GM21381 (cell line): ENCODE data around the gene PAAF1.
A peak's percentile ranks its signal among the peaks of the same experiment; 100 is the strongest.

ENCODE experiments used
- ATAC-seq: cut with Tn5 transposase; IDR thresholded peaks from one replicate; pipeline ENCODE4 v1.9.1; 2021; ENCODE audit warnings: mild to moderate bottlenecking, moderate library complexity; ENCODE audit not compliant: unreplicated experiment

PAAF1 gene

DNA sequence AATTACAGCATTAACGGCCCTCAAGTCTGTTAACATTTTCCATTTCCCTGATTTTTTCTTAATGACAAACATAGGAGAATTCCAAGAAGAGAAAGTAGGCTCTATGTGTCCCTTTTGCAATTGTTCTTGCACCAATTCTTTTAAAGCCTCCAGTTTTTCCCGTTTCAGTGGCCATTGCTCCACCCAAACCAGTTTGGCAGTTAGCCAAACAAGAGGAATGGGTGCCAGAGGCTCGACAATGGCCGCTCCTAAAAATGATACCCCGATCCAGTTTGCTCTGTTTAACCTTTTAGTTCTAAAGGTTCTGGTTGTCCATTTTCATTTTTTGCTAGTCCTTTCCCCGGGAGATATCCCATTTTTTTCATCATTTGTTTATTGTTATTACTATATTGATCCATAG is 67.3 kb downstream of the PAAF1 start:
- no peak for ATAC-seq

DNA sequence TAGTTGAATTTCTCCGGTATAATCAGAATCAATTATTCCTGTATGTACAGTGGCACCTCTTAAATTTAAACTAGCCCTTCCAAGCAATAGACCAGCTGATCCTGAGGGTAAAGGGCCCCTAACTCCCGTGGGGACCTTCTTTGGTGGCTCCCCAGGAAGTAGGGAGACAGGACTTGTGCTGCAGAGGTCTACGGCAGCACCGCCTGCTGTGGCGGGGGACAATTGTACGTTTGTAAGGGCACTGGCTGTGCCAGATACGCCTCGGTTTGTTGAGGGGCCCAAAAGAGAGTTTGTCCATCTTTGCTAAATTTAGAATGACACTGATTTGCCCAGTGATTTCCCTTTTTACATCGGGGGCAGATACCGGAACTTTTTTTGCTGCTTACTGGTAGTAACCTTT is 68.1 kb downstream of the PAAF1 start:
- no peak for ATAC-seq

DNA sequence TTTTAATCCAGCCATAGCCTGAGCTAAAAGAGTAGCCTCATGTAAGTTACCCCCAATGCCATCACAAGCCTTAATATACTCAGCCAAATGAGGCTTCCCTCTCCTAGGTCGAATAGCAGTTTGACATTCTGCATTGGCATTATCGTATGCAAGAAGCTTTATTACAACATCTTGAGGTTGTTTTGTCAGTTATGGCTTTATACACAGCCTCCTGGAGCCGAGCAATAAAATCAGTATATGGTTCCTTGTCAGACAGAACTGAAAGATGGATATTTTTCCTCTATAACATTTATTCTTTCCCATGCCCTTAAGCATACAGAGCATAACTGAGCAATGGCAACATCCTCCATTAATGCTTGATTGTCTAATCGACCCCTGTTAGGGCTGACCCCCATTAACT is 68.6 kb downstream of the PAAF1 start:
- no peak for ATAC-seq

DNA sequence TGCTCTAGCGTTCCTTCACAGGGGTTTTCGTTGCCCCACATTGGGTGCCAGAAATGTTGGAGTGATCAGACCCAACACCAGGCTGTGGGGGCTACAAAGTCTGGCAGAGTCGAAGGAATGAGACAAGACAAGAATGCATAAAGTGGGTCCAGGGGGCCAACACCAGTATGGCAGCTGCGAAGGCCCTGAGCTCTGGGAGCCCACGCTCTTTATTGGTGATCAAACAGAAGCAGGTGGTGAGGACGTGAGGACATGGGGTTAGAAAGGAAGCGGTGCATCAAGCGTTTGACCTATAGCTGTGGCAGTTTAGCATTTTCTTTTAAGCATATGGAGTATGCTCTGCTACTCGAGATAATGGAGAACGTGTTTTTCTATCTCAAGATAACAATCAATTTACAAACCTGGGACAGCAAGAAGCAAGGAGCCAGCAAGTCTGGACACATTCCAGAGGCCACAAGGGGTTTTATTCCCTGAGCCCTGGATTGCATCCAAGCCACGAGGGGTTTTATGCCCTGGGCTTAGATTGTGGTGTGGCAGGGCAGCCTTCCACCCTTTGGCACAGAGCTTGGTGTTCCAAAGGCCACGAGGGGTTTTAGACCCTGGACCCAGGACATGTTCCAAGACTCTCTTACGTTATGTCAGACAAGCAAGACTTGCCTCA is 70.1 kb downstream of the PAAF1 start:
- ATAC-seq, result no peak

DNA sequence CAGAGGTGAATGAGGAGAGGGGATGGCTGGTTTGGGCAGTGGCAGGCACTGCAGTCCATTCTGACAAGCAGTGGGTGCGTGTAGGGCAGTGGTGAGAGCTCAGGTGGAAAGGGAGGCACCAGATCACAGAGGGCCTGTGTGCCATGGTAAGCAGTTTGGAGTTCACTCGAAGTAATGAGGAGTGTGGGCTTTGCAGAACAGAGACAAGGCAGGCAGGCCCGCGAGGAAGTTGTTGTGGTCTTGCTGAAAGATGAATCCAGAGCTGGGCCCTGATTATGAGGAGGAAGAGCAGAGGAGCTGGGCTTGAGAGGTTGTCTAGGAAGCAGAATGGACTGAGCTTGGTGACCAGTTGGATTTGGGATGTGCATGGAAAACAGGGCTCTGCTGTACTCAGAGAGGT is 72.4 kb downstream of the PAAF1 start:
- no peak for ATAC-seq

DNA sequence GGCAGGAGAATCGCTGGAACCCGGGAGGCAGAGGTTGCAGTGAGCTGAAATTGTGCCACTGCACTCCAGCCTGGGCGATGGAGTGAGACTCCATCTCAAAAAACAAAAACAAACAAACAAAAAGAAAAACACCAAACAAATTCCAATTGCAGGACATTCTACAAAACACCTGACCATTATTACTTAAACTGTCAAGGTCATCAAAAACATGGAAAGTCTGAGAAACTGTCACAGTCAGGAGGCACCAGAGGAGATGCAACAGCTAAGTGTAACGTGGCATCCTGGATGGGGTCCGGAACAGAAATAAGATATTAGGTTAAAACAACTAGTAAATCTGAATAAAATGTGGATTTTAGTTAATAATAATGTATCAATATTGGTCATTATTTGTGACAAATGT is 73.1 kb downstream of the PAAF1 start:
- ATAC-seq, result no peak

DNA sequence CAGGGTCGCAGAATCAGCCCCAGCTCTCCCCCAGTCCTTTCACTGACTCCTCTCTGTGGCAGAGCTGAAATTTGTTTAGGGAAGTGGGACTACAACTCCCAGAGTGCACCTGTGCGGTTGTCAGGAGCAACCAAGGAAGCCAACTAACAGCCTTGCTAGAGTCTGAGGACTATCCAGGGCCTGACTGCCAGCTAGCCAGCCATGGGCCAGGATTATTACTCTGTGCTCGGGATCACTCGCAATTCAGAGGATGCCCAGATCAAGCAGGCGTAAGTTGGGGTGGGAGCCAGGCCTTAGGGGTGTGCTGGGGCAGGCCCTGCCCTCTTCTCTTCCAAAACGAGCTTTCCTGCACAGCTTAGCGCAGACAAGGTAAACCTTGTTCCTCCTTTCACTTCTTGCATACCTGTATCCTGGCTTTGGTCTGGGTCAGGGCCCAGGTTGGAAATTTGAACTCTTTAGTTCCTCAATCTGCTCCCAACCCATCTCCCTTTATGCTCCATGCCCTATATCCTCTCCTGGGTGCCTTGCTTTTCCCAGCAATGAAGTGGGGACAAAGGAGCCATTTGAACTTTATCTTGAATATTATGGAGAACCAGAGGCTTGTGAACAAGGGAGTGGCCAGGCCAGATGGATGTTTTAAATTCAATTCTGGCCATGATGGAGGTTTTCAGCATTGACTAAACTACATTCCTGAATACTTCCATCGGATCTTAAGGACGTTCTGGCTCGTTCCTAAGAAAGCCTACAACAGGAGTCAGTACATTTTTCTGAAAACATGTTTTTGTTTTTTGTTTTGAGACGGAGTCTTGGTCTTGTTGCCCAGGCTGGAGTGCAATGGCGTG is 74.3 kb downstream of the PAAF1 start, which contains the start of gene DNAJB13:
DNAJB13 (plus strand) TSS at position 158 of the 842 bp plus-strand sequence; CDS start at position 202, 44 bp downstream.
- peak; percentile 65 for ATAC-seq

DNA sequence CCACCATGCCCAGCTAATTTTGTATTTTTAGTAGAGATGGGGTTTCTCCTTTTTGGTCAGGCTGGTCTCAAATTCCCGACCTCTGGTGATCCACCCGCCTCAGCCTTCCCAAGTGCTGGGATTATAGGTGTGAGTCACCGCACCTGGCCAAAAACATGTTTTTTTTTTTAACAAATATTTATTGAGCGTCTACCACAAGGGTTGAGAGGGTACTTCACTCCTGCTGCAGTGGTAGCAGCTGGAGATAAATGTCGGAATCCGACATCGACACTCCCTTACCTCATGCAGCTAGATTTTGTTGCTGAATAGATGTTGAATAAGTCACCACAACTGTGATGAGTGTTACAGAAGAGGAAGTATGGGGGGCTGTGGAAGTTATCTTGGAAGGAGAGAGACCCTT is 75.0 kb downstream of the PAAF1 start:
- ATAC-seq, result no peak

DNA sequence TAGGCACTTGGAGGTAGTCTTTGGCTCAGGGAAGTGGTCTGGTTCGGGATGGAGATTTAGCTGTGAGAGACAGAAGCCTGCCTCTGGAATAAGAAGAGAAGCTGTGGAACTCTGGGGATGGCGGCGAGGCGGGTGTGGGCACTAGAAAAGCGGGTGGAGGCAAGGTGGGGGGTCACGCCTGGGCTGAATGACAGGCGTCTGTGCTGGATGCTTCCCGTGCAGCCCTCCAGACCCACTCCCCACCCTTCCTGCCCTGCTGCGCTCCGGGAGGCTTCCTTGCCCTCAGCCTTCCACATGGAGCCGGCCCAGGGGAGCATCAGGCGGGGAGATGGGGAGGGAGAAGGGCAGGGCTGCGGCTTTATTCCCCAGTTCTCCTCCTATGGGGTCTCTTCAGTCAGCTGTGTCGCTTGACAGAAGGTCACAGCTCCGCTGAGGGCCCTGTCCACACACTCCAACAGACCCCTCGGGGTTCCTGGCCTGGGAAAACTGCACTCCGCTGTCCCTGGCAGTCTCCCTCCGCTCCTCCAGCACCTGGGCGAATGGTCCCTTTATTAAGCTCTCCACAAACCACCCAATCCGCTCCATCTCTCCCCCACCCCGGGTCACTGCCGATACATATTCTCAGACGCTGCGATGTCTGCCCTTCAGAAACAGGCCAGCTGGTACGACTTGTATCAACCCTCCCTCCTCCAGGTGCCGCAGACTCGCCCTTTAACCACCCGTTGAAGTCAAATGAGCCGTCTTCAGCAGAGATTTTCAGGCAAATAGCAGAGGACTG is 80.3 kb downstream of the PAAF1 start:
- ATAC-seq, result no peak

DNA sequence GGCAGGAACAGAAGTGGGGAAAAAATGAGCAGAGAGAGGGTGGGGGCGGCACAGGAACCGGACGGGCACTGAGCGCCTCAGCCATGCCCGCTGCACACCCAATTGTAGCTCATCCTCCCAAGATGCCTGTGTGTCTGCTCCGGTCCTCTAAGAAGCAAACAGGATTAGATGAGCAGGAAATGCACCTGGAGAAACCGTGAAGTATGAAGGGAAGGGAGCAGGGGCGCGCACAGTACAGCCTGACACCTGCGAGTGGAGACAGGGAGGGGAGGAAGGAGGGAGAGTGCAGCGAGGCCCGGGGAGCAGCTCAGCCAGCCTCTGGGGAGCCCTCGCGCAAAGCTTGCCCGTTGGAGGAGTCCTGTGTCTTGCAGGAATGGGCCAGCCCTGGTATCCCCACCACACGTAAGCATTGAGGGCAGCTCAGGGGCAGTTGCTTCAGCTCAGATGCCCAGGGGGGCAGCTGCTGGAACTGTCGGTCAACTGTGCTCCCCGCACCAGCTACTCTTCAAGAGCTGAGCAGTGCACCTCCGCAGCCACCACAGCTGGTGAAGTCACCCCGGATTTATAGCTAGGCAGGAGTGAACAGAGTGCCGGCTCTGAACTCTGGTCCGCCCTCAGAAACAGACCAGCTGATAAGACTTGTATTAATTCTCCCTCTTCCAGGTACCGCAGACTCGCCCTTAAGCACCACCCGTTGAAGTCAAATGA is 81.0 kb downstream of the PAAF1 start:
- ATAC-seq, result no peak

DNA sequence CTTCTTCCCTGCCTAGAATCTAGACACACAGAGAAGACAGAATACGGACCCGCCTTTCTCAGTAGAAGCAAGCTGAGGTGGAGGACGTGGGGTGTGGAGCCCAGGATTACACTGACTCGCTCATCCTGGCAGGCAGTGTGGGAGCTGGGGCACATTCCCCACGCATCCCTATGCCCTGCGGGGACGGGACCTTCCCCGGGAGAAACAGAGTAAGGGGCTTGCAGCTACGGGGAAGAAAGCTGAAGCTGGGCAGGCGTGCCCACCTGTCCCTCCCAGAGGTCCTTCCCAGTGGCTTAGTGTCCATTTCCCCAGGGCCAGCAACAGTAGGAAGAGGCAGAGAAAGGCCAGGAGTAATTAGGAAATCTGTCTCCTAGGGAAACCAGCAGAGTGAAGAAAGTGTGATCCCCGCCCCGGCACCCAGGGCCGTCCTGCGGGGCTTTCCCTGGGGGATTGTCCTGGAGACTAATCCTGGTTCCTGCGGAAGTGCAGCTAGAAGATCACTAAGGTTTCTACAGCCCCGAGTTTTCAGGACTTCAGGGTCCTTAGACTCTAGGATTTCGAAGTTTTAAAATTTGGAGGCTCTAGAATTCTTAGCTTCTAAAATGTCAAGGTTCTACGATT is 81.8 kb downstream of the PAAF1 start:
- no peak for ATAC-seq

DNA sequence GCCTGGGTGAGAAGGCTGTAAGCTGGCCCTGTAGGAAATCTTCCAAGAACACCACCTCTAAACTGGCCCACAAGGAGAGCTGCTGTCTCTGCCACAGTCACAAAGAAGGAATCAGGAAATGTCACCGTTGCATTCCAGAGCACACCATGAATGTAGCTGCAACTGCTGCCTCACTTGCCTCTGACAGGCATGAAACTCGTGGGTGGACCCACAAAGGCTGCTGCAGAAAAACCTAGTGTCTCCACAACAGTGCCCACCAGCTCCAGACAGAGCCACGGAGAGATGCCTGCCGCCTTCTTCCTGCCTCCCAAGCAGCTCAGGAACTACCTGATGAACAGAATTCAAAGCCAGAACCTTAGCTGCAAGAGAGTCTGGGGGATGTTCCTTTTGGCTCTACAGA is 84.5 kb downstream of the PAAF1 start:
- ATAC-seq, result no peak

DNA sequence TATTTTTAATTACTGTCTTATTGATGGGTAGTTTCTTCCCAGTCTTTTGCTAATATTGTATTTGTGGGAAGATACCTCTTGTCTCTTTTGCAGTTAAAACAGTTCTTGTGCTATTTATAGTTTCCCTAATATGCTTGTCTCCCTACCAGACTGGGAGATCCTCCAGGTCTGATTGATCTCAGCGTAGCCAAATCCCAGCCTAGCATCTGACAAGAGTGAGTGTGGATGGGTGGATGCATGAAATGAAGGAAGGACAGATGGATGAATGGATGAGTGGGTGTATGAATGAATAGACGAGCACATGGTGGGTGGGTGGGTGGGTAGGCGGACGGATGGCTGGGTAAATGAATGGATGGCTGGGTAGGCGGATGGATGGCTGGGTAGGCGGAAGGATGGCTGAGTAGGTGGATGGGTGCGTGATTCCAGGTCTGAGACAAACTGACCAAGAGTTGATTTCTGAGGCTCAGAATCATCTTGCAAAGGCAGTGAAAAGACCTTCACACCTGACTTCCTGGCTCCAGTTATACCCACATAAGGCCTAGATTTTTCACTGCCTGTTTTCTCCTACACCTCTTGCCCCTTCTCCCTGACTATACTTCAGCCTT is 85.4 kb downstream of the PAAF1 start:
- ATAC-seq, result no peak

DNA sequence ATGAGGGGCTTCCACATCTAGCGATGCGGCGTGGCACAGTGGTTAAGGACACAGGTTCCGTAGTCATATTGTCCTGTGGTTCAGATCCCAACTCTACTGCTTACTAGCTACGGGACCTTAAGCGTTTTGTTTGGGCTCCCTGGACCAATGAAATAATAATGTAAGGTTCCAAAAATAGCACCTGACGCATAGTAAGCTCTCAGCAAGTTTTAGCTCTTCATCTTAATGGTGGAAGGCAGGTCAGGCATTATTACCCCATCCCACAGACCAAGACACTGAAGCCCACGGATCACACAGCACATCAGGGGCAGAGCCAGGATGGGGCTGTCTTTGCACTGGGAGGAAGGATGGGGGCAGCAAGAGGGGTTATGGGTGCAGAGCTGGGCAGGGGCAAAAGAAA is 87.1 kb downstream of the PAAF1 start:
- ATAC-seq, result no peak

DNA sequence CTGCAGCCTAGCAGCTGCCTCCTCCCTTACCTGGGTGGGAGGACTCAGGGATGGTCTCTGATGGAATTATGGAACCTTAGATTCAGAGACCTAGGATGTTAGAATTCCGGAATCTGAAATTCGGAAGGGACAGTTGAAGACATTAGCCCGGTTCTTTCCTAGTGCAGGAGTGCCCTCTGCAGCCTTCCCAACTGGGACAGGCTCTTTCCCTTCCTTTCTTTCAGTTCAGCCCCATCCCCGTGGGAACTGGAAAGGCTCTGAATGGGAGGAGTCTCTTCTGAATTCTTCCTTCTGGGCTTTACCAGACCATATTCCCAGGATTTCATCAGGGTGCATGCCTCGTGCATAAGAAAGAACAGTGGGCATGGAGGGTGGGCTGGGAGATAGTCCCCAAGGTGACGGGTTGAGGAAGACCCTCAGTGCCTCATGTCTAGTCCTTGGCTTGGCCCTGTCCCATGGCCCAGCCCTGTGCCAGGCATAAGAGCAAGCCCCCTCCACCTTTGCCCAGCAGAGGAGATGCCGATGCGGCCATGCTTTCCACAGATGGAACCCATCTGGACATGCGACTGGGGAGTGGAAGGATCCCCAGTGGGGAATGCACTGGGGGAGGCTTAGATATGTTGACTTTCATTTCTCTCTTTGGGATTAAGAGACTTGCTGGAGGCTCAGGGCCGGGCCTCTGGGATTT is 88.4 kb downstream of the PAAF1 start:
- no peak for ATAC-seq

DNA sequence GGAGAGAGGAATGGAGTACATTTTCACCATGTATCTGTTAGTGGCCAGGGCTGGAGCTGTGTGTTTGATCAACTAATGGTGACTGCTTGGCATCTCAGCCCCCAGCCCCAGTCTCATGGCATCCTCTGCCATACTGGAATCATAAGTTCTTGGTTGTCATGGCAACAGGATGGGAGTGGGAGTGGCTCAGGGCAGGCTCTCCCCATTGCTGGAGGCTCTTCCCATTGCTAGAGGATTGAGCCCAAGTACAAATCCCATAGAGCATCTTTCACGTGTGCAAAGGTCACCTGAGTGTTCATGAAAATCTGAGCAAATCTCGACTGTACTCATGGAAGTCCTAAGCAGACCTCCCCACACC is 88.9 kb downstream of the PAAF1 start:
- ATAC-seq, result no peak

DNA sequence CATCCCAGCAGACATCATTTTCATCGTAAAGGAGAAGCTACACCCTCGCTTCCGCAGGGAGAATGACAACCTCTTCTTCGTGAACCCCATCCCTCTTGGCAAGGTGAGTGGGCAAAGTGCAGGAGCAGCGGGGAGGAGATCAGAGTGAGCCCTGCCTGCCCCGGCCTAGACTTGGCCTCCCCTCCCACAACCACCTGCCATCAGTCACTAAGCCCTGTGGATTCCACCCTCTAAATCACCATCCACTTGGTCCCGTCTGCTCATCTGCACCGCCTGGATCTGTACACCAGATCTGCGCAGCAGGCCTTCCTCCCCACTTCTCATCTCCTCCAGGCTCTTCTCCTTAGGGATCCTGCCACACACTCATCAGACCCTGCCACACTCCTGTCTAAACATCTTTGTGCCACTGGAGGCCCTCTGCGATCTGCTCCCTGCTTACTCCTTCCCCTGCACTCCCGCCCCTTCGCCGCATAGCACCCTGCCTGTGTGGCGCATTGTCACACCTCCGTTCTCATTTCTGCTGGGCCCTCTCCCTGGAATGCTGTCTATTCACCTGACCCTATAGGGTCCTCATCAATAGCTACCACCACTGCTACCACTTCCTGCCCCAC is 91.7 kb downstream of the PAAF1 start:
- no peak for ATAC-seq

DNA sequence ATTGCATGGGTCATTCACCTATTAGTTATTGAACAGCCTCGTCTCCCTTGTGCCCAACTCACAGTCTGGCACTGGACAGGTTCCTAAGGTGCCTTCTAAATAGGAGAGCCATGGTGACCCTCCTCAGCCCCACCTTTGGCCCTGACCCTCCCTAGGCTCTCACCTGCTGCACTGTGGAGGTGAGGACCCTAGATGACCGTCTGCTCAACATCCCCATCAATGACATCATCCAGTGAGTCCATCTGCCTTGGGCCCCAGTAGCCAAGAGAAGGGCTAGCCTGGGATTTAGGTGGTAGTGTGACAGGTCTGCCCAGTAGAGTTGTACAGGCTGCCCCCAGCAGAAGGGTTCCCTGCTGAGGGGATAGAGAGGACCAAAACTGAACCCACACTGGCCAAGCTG is 92.3 kb downstream of the PAAF1 start:
- ATAC-seq, result no peak
